Thoracic aorta (tissue), 2 donors: ENCODE data around the gene GGTA1. TPM values are rescaled to one million over a fixed set of nuclear protein-coding genes. Genes with fewer than 3 reads are reported as not detected.

Experiments used
- ATAC-seq: fragments of 150-250 bp; one replicate; pipeline ENCODE4 v1.8.0; 2017; ENCODE audit warnings: low read depth; ENCODE audit not compliant: insufficient number of reproducible peaks, low FRiP score
- DNase-seq: peaks from one replicate; pipeline ENCODE4 v3.0.0-alpha.2; 2020; ENCODE audit warnings: low spot score
- H3K27ac ChIP-seq, 2 donors: fragments of 200-600 bp; sonication (generic); 1 replicate in 1 of 2; 2 replicates in 1 of 2; pipeline ENCODE4 v1.5.1; 2016; ENCODE audit warnings: mild to moderate bottlenecking in 2 of 2, moderate library complexity in 2 of 2
- H3K27me3 ChIP-seq: fragments of 200-600 bp; sonication (generic); replicated peaks from 2 replicates; pipeline ENCODE4 v1.6.0; 2016; ENCODE audit warnings: mild to moderate bottlenecking; ENCODE audit not compliant: insufficient read depth
- H3K36me3 ChIP-seq: fragments of 200-600 bp; sonication (generic); one replicate; pipeline ENCODE4 v1.5.1; 2016
- H3K4me1 ChIP-seq, 2 donors: fragments of 200-600 bp; sonication (generic); 1 replicate in 1 of 2; 2 replicates in 1 of 2; pipeline versions ENCODE4 v1.5.1 to v1.6.0; 2016; ENCODE audit warnings: low read depth in 2 of 2, mild to moderate bottlenecking in 1 of 2; ENCODE audit not compliant: control insufficient read depth in 1 of 2
- H3K4me3 ChIP-seq: fragments of 200-600 bp; sonication (generic); 2 replicates; pipeline ENCODE4 v1.5.1; 2016; ENCODE audit warnings: mild to moderate bottlenecking
- H3K9me3 ChIP-seq: fragments of 200-600 bp; sonication (generic); 2 replicates; pipeline ENCODE4 v1.5.1; 2016
- CTCF ChIP-seq: fragments of 200-600 bp; sonication (generic); IDR thresholded peaks from one replicate; pipeline ENCODE4 v1.5.1; 2019; ENCODE audit warnings: antibody characterized with exemption
- total RNA-seq, 2 donors: library from RNA; depleted of rRNA; stranded (reverse); fragments of >200 nt; gene quantifications; one replicate each; pipeline versions ENCODE4 v1.1.0 to v1.2.3, GENCODE V29; 2016

GGTA1 gene
- total RNA-seq, 2 donors from 2014 or later = 55.1 to 102 TPM

GRCh38 chr9:121499177-121499426 is 542 bp downstream of the GGTA1 start:
- no peaks in the 10 kb centered on the region for H3K27me3 ChIP-seq
- H3K4me1 ChIP-seq = peaks cover 26 to 77% of the 10 kb centered on the region in 2 donors
- peak overlapping the region; percentile 84 to 95 for H3K27ac ChIP-seq
- ATAC-seq = no peak
- no peak for DNase-seq
- peak overlapping the region; percentile 75 for H3K4me3 ChIP-seq
- H3K9me3 ChIP-seq = no peaks in the 10 kb centered on the region
- no peaks in the 10 kb centered on the region for H3K36me3 ChIP-seq
- no peak for TF ChIP-seq CTCF

- H3K36me3 ChIP-seq = no peaks in the 10 kb centered on the region
- H3K27ac ChIP-seq = peak overlapping the region; percentile 84 to 95
- H3K27me3 ChIP-seq = no peaks in the 10 kb centered on the region
- H3K4me3 ChIP-seq = peak overlapping the region; percentile 75
- H3K4me1 ChIP-seq = peaks cover 24 to 77% of the 10 kb centered on the region in 2 donors
- ATAC-seq = peak; percentile 16
- DNase-seq = no peak
- H3K9me3 ChIP-seq = no peaks in the 10 kb centered on the region
- TF ChIP-seq CTCF = no peak
These were observed 1.0 kb downstream of the GGTA1 start for GRCh38 chr9:121498487-121499176.

DNA sequence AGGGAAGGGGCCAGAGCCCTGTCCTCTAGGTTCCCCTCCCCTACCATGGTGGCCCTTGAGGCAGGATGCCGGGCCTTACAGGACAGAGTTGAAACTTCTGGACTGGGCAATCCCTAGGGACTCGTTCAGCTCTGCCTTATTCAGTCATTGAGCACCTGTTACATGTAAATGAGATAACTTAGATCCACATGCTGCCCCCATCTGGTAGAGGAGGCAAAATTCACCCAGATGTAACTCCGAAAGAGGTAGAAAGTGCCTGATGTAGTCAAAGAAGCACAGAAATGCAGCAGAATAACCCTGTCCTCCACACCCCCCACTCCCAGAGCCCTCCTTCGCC is 1.5 kb downstream of the GGTA1 start:
- DNase-seq = no peak
- H3K27ac ChIP-seq = peak overlapping the region; percentile 84 to 95
- ATAC-seq = peak; percentile 31

GRCh38 chr9:121495976-121496375 is 3.7 kb downstream of the GGTA1 start:
- no peak for TF ChIP-seq CTCF
- Histone ChIP-seq H3K36me3 (peaks cover 2% of the 10 kb centered on the region), H3K27me3 (no peaks in the 10 kb centered on the region), H3K9me3 (no peaks in the 10 kb centered on the region), H3K27ac (no peak overlapping the region), H3K4me3 (no peak overlapping the region), H3K4me1 (peaks cover 21 to 74% of the 10 kb centered on the region in 2 donors)
- no peak for ATAC-seq
- DNase-seq = no peak

More for the DNA sequence above, 1.5 kb downstream of the GGTA1 start:
- peaks cover 19 to 77% of the 10 kb centered on the region in 2 donors for H3K4me1 ChIP-seq
- no peaks in the 10 kb centered on the region for H3K27me3 ChIP-seq
- peak overlapping the region; percentile 75 for H3K4me3 ChIP-seq
- peak; percentile 67 for TF ChIP-seq CTCF
- H3K36me3 ChIP-seq = no peaks in the 10 kb centered on the region
- H3K9me3 ChIP-seq = no peaks in the 10 kb centered on the region

DNA sequence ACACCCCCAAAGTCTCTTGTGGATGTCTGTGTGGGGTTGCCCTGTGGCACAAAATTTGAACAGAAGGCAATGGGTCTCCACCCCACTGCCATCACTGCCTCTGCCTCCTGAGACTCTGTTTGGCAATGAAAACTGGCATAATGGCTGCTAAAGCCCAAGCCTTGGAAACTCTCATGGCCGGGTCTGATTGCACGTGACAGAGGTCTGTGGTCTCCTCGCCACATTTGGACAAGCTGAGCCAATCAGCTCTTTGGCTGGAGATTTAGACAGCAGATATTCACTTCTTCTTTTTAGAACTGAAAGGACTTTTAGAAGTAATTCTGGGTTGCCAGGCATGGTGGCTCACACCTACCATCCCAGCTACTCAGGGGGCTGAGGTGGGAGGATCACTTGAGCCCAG is 5.5 kb downstream of the GGTA1 start:
- Histone ChIP-seq H3K36me3 (peaks cover 2% of the 10 kb centered on the region), H3K27me3 (no peaks in the 10 kb centered on the region), H3K9me3 (no peaks in the 10 kb centered on the region), H3K4me1 (peaks cover 11 to 83% of the 10 kb centered on the region in 2 donors), H3K4me3 (no peak overlapping the region), H3K27ac (peak overlapping the region in 1 of 2 donors; percentile 18)
- DNase-seq (no peak), ATAC-seq (no peak)
- no peak for TF ChIP-seq CTCF
